Measurements from ENCODE around the gene TMEM132C.
A peak's percentile ranks its signal among the peaks of the same experiment; 100 is the strongest.

The TMEM132C gene

GRCh38 chr12:128612150-128612850 is 345.3 kb downstream of the TMEM132C start:
- no peak for DNase-seq (ENCODE audit: low spot score)

GRCh38 chr12:128613837-128614590 is 347.0 kb downstream of the TMEM132C start:
- DNase-seq (ENCODE audit: low spot score): no peak

DNA sequence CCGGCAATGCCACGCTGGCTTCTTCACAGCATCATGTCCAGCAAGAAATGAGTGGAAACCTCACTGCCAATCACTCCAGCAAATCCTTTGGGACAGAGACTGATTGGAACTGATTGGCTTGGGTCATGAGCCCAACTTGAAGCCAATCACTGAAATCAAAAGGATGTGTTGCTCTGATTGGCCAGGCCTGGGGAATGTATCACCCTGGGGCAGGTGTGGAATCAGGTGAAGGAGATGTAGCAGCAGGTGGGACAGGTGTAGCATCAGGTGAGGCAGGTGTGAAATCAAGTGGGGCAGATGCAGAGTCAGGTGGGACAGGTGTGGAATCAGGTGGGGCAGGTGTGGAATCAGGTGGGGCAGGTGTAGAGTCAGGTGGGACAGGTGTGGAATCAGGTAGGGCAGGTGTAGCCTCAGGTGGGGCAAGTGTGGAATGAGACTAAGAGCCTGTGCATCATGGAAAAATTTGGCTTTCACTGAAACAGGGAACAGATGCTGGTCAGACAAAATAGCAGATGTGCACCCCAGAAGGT is 350.4 kb downstream of the TMEM132C start:
- DNase-seq (ENCODE audit: low spot score): no peak

DNA sequence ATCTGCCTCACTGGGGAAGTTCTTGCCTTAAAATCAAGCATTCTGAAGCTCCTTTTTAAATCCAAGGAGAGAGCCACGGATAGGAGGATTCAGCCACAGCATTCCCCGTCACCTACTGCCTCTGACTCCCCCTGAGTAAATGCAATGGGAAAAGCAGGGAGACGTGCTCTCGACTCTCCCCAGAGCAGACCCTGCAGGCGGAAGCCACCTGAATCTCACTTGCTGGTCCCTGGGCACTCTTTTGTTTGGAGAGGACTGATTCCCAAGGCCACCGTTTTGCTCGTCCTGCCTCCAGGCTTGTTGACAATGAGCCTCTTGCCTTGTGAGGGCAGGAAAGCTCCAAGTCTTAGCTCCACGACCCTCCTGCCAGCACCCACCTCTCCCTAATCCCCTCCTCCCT is 352.3 kb downstream of the TMEM132C start:
- no peak for DNase-seq (ENCODE audit: low spot score)

DNA sequence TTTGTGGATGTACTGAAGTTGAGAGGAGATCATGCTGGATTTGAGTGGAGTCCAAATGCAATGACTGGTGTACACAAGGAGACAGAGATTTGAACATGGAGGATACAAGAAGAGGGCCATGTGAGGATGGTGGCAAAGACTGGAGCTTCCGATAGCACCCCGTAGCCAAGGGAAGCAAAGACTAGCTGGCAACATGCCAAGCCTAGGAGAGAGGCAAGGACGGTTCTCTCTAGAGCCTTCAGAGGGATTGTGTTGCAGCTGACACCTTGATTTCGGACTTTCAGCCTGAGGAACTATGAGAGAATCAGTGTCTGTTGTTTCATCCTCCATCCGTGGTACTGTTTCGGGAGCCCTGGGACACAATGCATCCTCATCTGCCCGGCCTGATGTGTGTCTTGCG is 354.3 kb downstream of the TMEM132C start:
- DNase-seq (ENCODE audit: low spot score): no peak

- DNase-seq (ENCODE audit: low spot score): no peak
Observed at GRCh38 chr12:128623748-128624147, 356.8 kb downstream of the TMEM132C start.

GRCh38 chr12:128626808-128627320 is 359.9 kb downstream of the TMEM132C start:
- no peak for DNase-seq (ENCODE audit: low spot score)

DNA sequence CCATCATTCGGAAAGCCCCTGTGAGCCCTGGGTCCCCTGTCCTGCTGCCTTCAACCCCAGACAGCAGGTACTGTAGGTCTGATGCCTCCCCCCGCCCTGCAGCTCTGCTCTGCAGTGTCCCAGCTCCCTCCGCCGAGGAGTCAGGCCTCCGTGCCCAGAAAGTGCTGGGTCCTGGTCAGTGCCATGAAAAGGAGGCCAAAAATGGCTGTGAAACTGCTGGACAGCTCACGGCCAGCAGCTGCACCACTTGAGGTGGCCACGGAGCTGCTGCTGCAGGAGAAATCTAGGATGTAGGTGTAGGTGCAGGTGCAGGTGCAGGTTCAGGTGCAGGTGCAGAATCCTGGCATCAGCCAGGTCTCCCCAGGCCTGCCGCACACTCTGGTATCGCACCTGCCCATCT is 360.7 kb downstream of the TMEM132C start:
- DNase-seq (ENCODE audit: low spot score): no peak

- no peak for DNase-seq (ENCODE audit: low spot score)
Observed at GRCh38 chr12:128629979-128630378, 363.0 kb downstream of the TMEM132C start.

GRCh38 chr12:128637642-128638606 is 371.0 kb downstream of the TMEM132C start:
- no peak for DNase-seq (ENCODE audit: low spot score)

GRCh38 chr12:128639089-128639488 is 372.1 kb downstream of the TMEM132C start:
- no peak for DNase-seq (ENCODE audit: low spot score)

DNA sequence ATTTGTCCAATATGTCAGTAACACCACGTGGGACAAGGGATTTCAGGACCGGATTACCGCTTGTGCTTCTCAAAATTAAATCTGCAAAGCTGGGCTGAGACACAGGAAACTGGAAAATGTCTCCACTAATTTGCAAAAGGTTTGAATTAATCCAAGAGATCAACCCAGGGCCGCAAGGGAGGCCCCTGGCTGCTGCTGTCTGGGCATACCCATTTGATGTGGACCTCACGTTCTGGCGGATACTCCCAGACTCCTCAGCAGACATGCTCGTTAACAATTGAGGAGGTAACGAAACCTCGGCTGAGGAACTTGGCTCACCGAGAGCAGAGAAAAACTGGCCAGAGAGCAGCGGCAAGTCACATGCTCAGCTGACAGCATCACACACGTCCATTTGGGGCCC is 376.2 kb downstream of the TMEM132C start:
- DNase-seq (ENCODE audit: low spot score): no peak

DNA sequence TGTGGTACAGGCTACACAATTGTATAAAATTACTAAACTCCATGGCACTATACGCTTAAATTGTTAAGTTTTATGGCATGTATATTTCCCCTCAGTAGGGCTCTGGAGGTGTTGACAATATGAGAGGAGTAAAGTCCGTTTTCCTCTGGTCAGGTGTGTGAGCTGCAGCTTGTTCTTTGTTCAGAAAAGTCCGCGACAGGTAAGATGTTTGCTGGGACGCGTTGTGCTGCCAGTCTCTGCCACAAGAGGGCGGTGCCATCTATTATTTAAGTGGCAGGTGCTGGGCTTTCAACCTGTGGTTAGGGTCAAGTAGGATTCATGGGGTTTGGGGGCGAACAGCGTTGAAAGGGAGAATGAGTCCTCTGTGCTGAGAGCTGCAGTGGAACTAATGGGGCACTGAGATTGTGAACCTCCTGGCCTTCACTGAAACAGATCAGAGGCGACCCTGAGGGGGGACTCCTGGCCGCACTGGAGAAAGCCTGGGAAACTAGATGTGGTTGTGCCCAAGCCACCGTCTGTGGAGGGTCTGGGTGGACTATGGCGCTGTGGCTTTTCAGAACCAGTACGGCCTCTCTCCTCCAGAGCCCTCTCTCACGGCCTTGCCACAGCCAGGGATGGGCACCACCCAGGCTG is 377.8 kb downstream of the TMEM132C start:
- DNase-seq (ENCODE audit: low spot score): peak; percentile 50

GRCh38 chr12:128649902-128650301 is 382.9 kb downstream of the TMEM132C start:
- no peak for DNase-seq (ENCODE audit: low spot score)

- DNase-seq (ENCODE audit: low spot score): no peak
Observed at GRCh38 chr12:128652136-128652751, 385.3 kb downstream of the TMEM132C start.

GRCh38 chr12:128654468-128654867 is 387.5 kb downstream of the TMEM132C start:
- no peak for DNase-seq (ENCODE audit: low spot score)

GRCh38 chr12:128657378-128657777 is 390.4 kb downstream of the TMEM132C start:
- DNase-seq (ENCODE audit: low spot score): peak; percentile 23

- DNase-seq (ENCODE audit: low spot score): no peak
Observed at GRCh38 chr12:128660532-128661225, 393.7 kb downstream of the TMEM132C start.

DNA sequence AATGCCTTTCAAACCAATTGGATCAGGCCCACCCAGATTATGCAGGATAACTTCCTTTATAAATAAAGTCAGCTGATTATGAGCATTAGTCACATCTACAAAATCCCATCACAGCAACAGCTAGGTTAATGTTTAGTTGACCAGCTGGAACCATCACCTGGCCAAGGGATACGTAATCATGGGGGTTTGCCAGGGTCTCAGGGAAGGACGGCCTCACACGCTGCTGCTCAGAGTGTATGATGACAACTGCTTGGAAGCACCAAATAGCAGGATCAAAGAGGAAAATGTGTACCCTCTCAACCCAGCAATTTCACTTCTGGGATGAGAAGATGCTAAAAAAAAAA is 394.2 kb downstream of the TMEM132C start:
- DNase-seq (ENCODE audit: low spot score): no peak

GRCh38 chr12:128662101-128662500 is 395.1 kb downstream of the TMEM132C start:
- no peak for DNase-seq (ENCODE audit: low spot score)

DNA sequence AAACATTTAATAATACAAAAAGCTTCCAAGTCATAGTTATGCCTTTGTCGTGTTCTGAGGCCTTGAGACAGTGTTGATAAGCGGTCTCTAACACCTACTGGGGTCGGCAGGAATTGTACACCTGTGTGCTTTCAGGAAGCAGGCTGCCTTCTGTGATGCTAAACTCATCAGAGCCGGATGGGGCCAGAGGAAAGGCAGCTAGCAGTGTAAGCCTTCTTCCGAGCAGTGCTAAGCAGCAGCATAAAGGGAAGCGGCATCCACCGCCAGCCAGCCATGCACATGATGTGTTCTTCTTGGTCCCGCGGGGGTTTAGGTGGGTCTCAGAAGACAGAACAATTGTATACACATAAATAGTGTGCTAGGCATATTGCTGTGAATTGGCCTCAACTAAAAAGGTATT is 397.5 kb downstream of the TMEM132C start:
- no peak for DNase-seq (ENCODE audit: low spot score)

All from NAMALWA (cell line).